Breast epithelium (tissue), 3 donors: ENCODE data around the gene AKR1C4.
"Not testable (repeated sequence)": the region's sequence is repeated elsewhere in the genome, so short reads cannot be mapped to it uniquely, and the experiment has no call there.

Experiments used
- CTCF ChIP-seq, 3 donors: fragments of 450-650 bp; IDR thresholded peaks; one replicate each; pipeline ENCODE4 v1.5.1; 2016 to 2017; ENCODE audit warnings: antibody characterized with exemption in 3 of 3, mild to moderate bottlenecking in 3 of 3, moderate library complexity in 3 of 3
- POLR2A ChIP-seq: fragments of 450-650 bp; IDR thresholded peaks from one replicate; pipeline ENCODE4 v1.6.1; 2016; ENCODE audit warnings: antibody characterized with exemption, mild to moderate bottlenecking, moderate library complexity

- not testable (repeated sequence) for TF ChIP-seq CTCF (IDR thresholded peaks at IDR 0.05); POLR2A
Observed at GRCh38 chr10:5175581-5175980, 21.1 kb upstream of the AKR1C4 start.
